Measurements from ENCODE around the gene IVD. TPM values are rescaled to one million over a fixed set of nuclear protein-coding genes. Genes with fewer than 3 reads are reported as not detected.
A peak's percentile ranks its signal among the peaks of the same experiment; 100 is the strongest.

IVD gene
- total and polyA plus RNA-seq, 12 donors, result 61.0 to 252 (median 140) TPM

DNA sequence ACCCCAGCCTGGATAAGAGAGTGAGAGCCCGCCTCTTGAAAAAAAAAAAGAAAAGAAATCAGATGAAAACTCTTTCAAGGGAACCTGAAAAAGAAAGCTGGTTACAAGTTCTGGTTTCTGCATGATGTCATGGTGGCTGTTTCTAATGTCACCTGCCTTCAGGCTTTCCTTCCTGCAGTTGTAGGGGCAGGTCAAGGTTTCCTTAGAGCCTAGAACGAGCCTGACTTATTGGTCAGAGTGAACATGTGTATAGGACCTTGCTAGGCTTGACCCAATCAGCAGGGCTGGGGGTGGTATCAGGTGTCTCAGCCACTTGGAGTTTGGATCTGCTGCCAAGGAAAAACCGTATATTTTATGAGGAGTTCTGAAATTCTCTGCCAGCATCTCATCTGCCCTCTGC, 3.8 kb downstream of the IVD start:
- H3K36me3 ChIP-seq (replicated peaks in 1 of 2), result peaks cover 0 to 61% of the 10 kb centered on the region in 2 donors
- WGBS, 4 donors, result 65 to 74% (median 71%) methylated on average over 3 of the region's 3 CpGs
- intact Hi-C loops (cut with DNase I), result no loop called here

DNA sequence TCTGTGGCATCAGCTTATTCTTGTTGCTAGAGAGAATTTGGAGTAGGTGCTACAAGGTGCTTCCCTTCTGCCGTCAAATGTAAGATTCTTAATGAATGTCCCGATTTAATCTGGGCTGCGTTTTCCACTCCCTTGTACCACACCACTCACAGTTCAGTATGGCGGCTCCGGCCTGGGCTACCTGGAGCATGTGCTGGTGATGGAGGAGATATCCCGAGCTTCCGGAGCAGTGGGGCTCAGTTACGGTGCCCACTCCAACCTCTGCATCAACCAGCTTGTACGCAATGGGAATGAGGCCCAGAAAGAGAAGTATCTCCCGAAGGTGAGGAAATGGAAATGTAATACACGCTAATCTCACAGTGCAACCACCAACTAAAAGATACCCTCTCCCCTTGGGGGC, 4.9 kb downstream of the IVD start:
- intact Hi-C loops (cut with DNase I), result loop anchor here in 1 of 2 donors (10.0 kb wide), 1 partner anchor 46 kb away; no protein-coding TSS in a partner anchor
- H3K27me3 ChIP-seq, result no peaks in the 10 kb centered on the region
- whole genome bisulfite sequencing, 4 donors, result 94 to 99% (median 95%) methylated on average over 10 to 11 of the region's 11 CpGs

More for the DNA sequence above, 3.8 kb downstream of the IVD start:
- Histone ChIP-seq H3K4me3 (no peak overlapping the region), H3K27ac (no peak overlapping the region), H3K4me1 (replicated peaks in 1 of 2) (peaks cover 20 to 33% of the 10 kb centered on the region in 2 donors), H3K27me3 (no peaks in the 10 kb centered on the region), H3K9me3 (replicated peaks in 1 of 3) (no peaks in the 10 kb centered on the region)
- no peak for TF ChIP-seq CTCF (IDR thresholded peaks at IDR 0.05)
- TF ChIP-seq POLR2A (IDR thresholded peaks at IDR 0.05), result no peak
- DNase-seq, result no peak

GRCh38 chr15:40412095-40412759, 6.6 kb downstream of the IVD start:
- H3K36me3 ChIP-seq (replicated peaks in 1 of 2), result peaks cover 0 to 85% of the 10 kb centered on the region in 2 donors
- no peaks in the 10 kb centered on the region for H3K27me3 ChIP-seq
- peaks cover 7 to 16% of the 10 kb centered on the region in 2 donors for H3K4me1 ChIP-seq (replicated peaks in 1 of 2)
- no peaks in the 10 kb centered on the region for H3K9me3 ChIP-seq (replicated peaks in 1 of 3)
- H3K4me3 ChIP-seq, result no peak overlapping the region
- peak; percentile 51 to 86 (median 75) for DNase-seq
- no peak overlapping the region for H3K27ac ChIP-seq
- 58 to 72% (median 68%) methylated on average over 7 of the region's 7 CpGs for WGBS, 4 donors
- intact Hi-C loops (cut with DNase I), result loop anchor here in 1 of 2 donors (10.0 kb wide), 1 partner anchor 47 kb away; no protein-coding TSS in a partner anchor
- TF ChIP-seq CTCF (IDR thresholded peaks at IDR 0.05) (no peak), POLR2A (IDR thresholded peaks at IDR 0.05) (no peak)

More for the DNA sequence above, 4.9 kb downstream of the IVD start:
- Histone ChIP-seq H3K27ac (no peak overlapping the region), H3K4me1 (replicated peaks in 1 of 2) (peaks cover 15 to 25% of the 10 kb centered on the region in 2 donors), H3K4me3 (no peak overlapping the region), H3K9me3 (replicated peaks in 1 of 3) (no peaks in the 10 kb centered on the region), H3K36me3 (replicated peaks in 1 of 2) (peaks cover 0 to 72% of the 10 kb centered on the region in 2 donors)
- no peak for DNase-seq
- TF ChIP-seq CTCF (IDR thresholded peaks at IDR 0.05), result no peak
- TF ChIP-seq POLR2A (IDR thresholded peaks at IDR 0.05), result no peak

DNA sequence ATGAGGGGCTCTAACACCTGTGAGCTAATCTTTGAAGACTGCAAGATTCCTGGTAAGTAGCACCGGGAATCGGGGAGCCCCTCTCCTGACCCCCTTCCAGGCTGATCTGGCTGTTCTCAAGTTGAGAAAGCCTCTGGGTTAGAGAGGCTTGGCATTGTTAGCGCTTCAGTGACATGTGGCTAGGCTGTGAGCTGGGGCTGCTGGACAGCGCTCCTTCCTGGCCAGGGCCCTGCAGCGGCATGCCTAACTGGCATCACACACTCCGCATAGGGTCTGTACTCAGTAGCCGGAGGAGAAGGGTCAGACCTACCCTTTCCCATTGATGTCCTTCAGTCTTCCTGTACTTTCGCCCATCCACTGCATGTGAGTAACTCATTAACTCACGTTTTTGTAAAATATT, 7.4 kb downstream of the IVD start:
- H3K4me1 ChIP-seq (replicated peaks in 1 of 2), result peaks cover 7 to 9% of the 10 kb centered on the region in 2 donors
- intact Hi-C loops (cut with DNase I), result loop anchor here in 1 of 2 donors (10.0 kb wide), 1 partner anchor 48 kb away; no protein-coding TSS in a partner anchor

More for the DNA sequence above, 7.4 kb downstream of the IVD start:
- 91 to 94% (median 93%) methylated on average over 7 to 9 of the region's 9 CpGs for WGBS, 4 donors
- Histone ChIP-seq H3K36me3 (replicated peaks in 1 of 2) (peaks cover 0 to 87% of the 10 kb centered on the region in 2 donors), H3K9me3 (replicated peaks in 1 of 3) (no peaks in the 10 kb centered on the region), H3K27ac (no peak overlapping the region), H3K27me3 (no peaks in the 10 kb centered on the region), H3K4me3 (no peak overlapping the region)
- TF ChIP-seq POLR2A (IDR thresholded peaks at IDR 0.05), result no peak
- DNase-seq, result no peak
